Nephron (organoid): ENCODE data around the gene MPPED1.

Experiments
- H3K27ac Mint-ChIP-seq, 3 experiments: 2 replicates each; pipeline ENCODE4 v1.8.0; 2020; ENCODE audit warnings: mixed read lengths in 3 of 3, mild to moderate bottlenecking in 2 of 3, moderate library complexity in 1 of 3
- H3K27me3 Mint-ChIP-seq: 2 replicates; pipeline ENCODE4 v1.8.0; 2021; ENCODE audit warnings: low read depth, mild to moderate bottlenecking, moderate library complexity, mixed read lengths
- H3K36me3 Mint-ChIP-seq: 2 replicates; pipeline ENCODE4 v1.8.0; 2020; ENCODE audit warnings: low read depth, mixed read lengths
- H3K4me1 Mint-ChIP-seq: 2 replicates; pipeline ENCODE4 v1.8.0; 2020; ENCODE audit warnings: mixed read lengths
- H3K4me3 Mint-ChIP-seq, 3 experiments: 2 replicates each; pipeline ENCODE4 v1.8.0; 2020; ENCODE audit warnings: mild to moderate bottlenecking in 3 of 3, mixed read lengths in 3 of 3, moderate library complexity in 2 of 3
- H3K9me3 Mint-ChIP-seq: 2 replicates; pipeline ENCODE4 v1.8.0; 2020; ENCODE audit warnings: mixed read lengths
- CTCF ChIP-seq, 3 experiments: fragments of 200-600 bp; sonication (generic); IDR thresholded peaks; one replicate each; pipeline ENCODE4 v1.5.0; 2021; ENCODE audit warnings: antibody characterized with exemption in 3 of 3; ENCODE audit not compliant: unreplicated experiment in 3 of 3

Gene MPPED1

DNA sequence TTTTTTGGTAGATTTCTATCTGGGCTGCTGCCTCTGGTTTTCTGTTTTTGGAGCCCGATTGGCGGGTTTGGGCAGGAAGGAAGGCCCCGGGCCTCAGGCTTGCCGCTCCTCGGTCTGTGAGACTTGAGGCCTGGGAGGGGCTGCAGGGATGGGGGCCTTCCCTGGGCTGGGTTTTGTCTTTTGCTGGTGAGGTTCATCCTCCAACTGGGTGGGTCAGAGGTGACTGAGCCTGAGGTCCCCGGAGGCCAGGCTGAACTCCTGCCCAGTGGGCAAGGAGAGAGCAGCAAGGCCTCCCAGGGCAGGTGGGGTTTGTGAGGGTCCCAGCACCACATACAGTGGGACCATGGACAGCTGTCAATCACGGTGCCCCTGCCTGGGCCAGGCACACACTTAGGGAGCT is 15.0 kb downstream of the MPPED1 start:
- peak overlapping the region in 1 of 3 experiments; percentile 19 for H3K4me3 Mint-ChIP-seq
- no peaks in the 10 kb centered on the region for H3K36me3 Mint-ChIP-seq
- peaks cover 42% of the 10 kb centered on the region for H3K27me3 Mint-ChIP-seq
- peaks cover 18% of the 10 kb centered on the region for H3K4me1 Mint-ChIP-seq
- no peak for TF ChIP-seq CTCF (IDR thresholded peaks at IDR 0.05; ENCODE audit: unreplicated experiment in 3 of 3)
- no peaks in the 10 kb centered on the region for H3K9me3 Mint-ChIP-seq
- peak overlapping the region in 1 of 3 experiments; percentile 60 for H3K27ac Mint-ChIP-seq

GRCh38 chr22:43427296-43428004 is 15.6 kb downstream of the MPPED1 start:
- Mint-ChIP-seq H3K9me3 (no peaks in the 10 kb centered on the region), H3K36me3 (no peaks in the 10 kb centered on the region), H3K27me3 (peaks cover 46% of the 10 kb centered on the region), H3K27ac (peak overlapping the region in 1 of 3 experiments; percentile 60), H3K4me3 (peak overlapping the region in 1 of 3 experiments; percentile 19), H3K4me1 (peaks cover 21% of the 10 kb centered on the region)
- peak in 1 of 3 experiments; percentile 8 for TF ChIP-seq CTCF (IDR thresholded peaks at IDR 0.05; ENCODE audit: unreplicated experiment in 3 of 3)

DNA sequence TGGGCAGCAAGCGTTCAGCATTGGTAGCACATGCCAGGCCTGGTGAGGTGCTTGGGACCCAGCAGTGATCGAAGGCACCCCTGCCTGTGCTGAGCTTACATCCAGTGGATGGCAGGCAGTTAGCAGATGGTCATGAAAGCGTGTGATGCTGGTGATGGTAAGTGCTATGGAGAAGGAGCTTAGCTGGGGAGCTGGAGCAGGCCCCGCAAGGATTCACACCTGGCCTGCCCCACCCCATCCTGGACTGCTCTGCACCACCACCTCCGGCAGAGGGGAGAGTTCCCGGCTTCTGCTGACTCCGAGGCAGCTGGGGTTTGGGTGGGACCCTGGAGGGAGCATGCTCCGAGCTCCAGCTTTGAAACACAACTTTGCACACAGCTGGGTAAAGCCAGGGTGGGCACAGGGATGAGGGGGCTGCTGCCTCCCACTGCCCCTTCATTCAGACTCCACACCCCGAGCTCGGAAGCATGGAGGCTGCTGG is 16.2 kb downstream of the MPPED1 start:
- Mint-ChIP-seq H3K4me1 (peaks cover 21% of the 10 kb centered on the region), H3K27me3 (peaks cover 46% of the 10 kb centered on the region), H3K9me3 (no peaks in the 10 kb centered on the region), H3K4me3 (no peak overlapping the region), H3K36me3 (no peaks in the 10 kb centered on the region), H3K27ac (no peak overlapping the region)
- TF ChIP-seq CTCF (IDR thresholded peaks at IDR 0.05; ENCODE audit: unreplicated experiment in 3 of 3): no peak

GRCh38 chr22:43428521-43428920 is 16.7 kb downstream of the MPPED1 start:
- Mint-ChIP-seq H3K27me3 (peaks cover 49% of the 10 kb centered on the region), H3K27ac (no peak overlapping the region)
- TF ChIP-seq CTCF (IDR thresholded peaks at IDR 0.05; ENCODE audit: unreplicated experiment in 3 of 3): no peak

GRCh38 chr22:43429426-43429825 is 17.6 kb downstream of the MPPED1 start:
- H3K4me3 Mint-ChIP-seq: no peak overlapping the region
- peaks cover 58% of the 10 kb centered on the region for H3K27me3 Mint-ChIP-seq
- no peak for TF ChIP-seq CTCF (IDR thresholded peaks at IDR 0.05; ENCODE audit: unreplicated experiment in 3 of 3)
- H3K36me3 Mint-ChIP-seq: no peaks in the 10 kb centered on the region
- no peaks in the 10 kb centered on the region for H3K9me3 Mint-ChIP-seq
- H3K27ac Mint-ChIP-seq: no peak overlapping the region
- H3K4me1 Mint-ChIP-seq: peaks cover 17% of the 10 kb centered on the region

More at GRCh38 chr22:43428521-43428920, 16.7 kb downstream of the MPPED1 start:
- H3K36me3 Mint-ChIP-seq: no peaks in the 10 kb centered on the region
- no peaks in the 10 kb centered on the region for H3K9me3 Mint-ChIP-seq
- H3K4me1 Mint-ChIP-seq: peaks cover 21% of the 10 kb centered on the region
- H3K4me3 Mint-ChIP-seq: no peak overlapping the region
